IMR-90 (cell line): Measurements from ENCODE around the gene SLC7A9. TPM values are rescaled to one million over a fixed set of nuclear protein-coding genes. Genes with fewer than 3 reads are reported as not detected.

Experiments
- ATAC-seq: fragments of 200-7000 bp; cut with Tn5 transposase; 2 replicates; pipeline ENCODE4 v1.9.1; 2020; ENCODE audit warnings: low read depth, mild to moderate bottlenecking, moderate library complexity
- BruUV-seq: library from RNA; stranded (reverse); fragments of 400-500 nt; replicated peaks from 2 replicates; lab custom pipeline; 2021; lab: Mats Ljungman, UMichigan
- CTCF ChIA-PET: fragments of 300-600 bp; formaldehyde crosslinking; extraction: SDS; loops from one replicate; lab custom pipeline; 2021; ENCODE audit warnings: antibody characterized with exemption; lab: Yijun Ruan, JAX
- POLR2A ChIA-PET: fragments of 300-600 bp; sonication (Branson Sonifier 250); formaldehyde crosslinking; loops from one replicate; lab custom pipeline; 2022; ENCODE audit warnings: antibody characterized with exemption; ENCODE audit not compliant: unreplicated experiment; lab: Charles Lee
- DNase-seq: peaks from one replicate; pipeline ENCODE4 v3.0.0; 2013
- H2AFZ ChIP-seq: replicated peaks from 2 replicates; pipeline ENCODE3; 2013; ENCODE audit warnings: low read length, mild to moderate bottlenecking; ENCODE audit not compliant: poor library complexity
- H2AK5ac ChIP-seq: 2 replicates; pipeline ENCODE4 v1.6.1; 2013; ENCODE audit warnings: low read depth, low read length, inconsistent platforms
- H2AK9ac ChIP-seq: replicated peaks from 2 replicates; pipeline ENCODE3; 2013; ENCODE audit warnings: mild to moderate bottlenecking, low read depth, low read length, moderate library complexity; ENCODE audit not compliant: poor library complexity
- H2BK120ac ChIP-seq: 2 replicates; pipeline ENCODE4 v1.6.1; 2013; ENCODE audit warnings: low read depth, low read length, inconsistent platforms
- H2BK15ac ChIP-seq: 3 replicates; pipeline ENCODE4 v1.6.1; 2013; ENCODE audit warnings: low read depth, low read length, inconsistent platforms
- H2BK20ac ChIP-seq: 2 replicates; pipeline ENCODE4 v1.6.1; 2013; ENCODE audit warnings: low read depth, mild to moderate bottlenecking, inconsistent platforms, low read length, moderate library complexity
- H2BK5ac ChIP-seq: 2 replicates; pipeline ENCODE4 v1.6.1; 2013; ENCODE audit warnings: mild to moderate bottlenecking, low read depth, low read length, inconsistent platforms; ENCODE audit not compliant: poor library complexity, severe bottlenecking
- H3K14ac ChIP-seq: replicated peaks from 2 replicates; pipeline ENCODE4 v1.6.1; 2013; ENCODE audit warnings: low read depth, low read length, inconsistent platforms
- H3K18ac ChIP-seq: 2 replicates; pipeline ENCODE4 v1.6.1; 2013; ENCODE audit warnings: low read depth, low read length, control low read depth
- H3K23ac ChIP-seq: 2 replicates; pipeline ENCODE4 v1.6.1; 2013; ENCODE audit warnings: low read depth, low read length, inconsistent platforms
- H3K27ac ChIP-seq: 2 replicates; pipeline ENCODE4 v1.5.1; 2013; ENCODE audit warnings: mild to moderate bottlenecking, control low read depth, low read length; ENCODE audit not compliant: insufficient read depth
- H3K27me3 ChIP-seq: 2 replicates; pipeline ENCODE4 v1.6.1; 2013; ENCODE audit warnings: low read length; ENCODE audit not compliant: control insufficient read depth, insufficient read depth
- H3K36me3 ChIP-seq: 2 replicates; pipeline ENCODE4 v1.6.1; 2013; ENCODE audit warnings: low read length, mixed read lengths; ENCODE audit not compliant: control insufficient read depth, insufficient read depth
- H3K4ac ChIP-seq: 2 replicates; pipeline ENCODE4 v1.6.1; 2013; ENCODE audit warnings: low read depth, low read length, inconsistent platforms
- H3K4me1 ChIP-seq: 2 replicates; pipeline ENCODE4 v1.6.1; 2013; ENCODE audit warnings: low read length, mixed read lengths; ENCODE audit not compliant: control insufficient read depth, insufficient read depth
- H3K4me2 ChIP-seq: 2 replicates; pipeline ENCODE4 v1.6.1; 2013; ENCODE audit warnings: low read depth, mild to moderate bottlenecking, control low read depth, low read length, moderate library complexity
- H3K4me3 ChIP-seq: 2 replicates; pipeline ENCODE4 v1.5.1; 2013; ENCODE audit warnings: low read depth, mild to moderate bottlenecking, control low read depth, low read length, moderate library complexity; ENCODE audit not compliant: insufficient read depth
- H3K56ac ChIP-seq: 2 replicates; pipeline ENCODE4 v1.6.1; 2013; ENCODE audit warnings: low read length, inconsistent platforms; ENCODE audit not compliant: insufficient read depth; ENCODE audit errors: extremely low read depth
- H3K79me1 ChIP-seq, 2 experiments: 2 replicates each; pipeline ENCODE4 v1.6.1; 2013; ENCODE audit warnings: low read length in 2 of 2, inconsistent platforms in 1 of 2, low read depth in 1 of 2
- H3K9ac ChIP-seq: 2 replicates; pipeline ENCODE4 v1.6.1; 2013; ENCODE audit warnings: low read depth, low read length, control low read depth
- H3K9me1 ChIP-seq: 2 replicates; pipeline ENCODE4 v1.6.1; 2013; ENCODE audit warnings: low read length, inconsistent platforms; ENCODE audit not compliant: insufficient read depth
- H3K9me3 ChIP-seq: 2 replicates; pipeline ENCODE4 v1.6.1; 2013; ENCODE audit warnings: low read length; ENCODE audit not compliant: control insufficient read depth, insufficient read depth
- H4K20me1 ChIP-seq: 2 replicates; pipeline ENCODE4 v1.6.1; 2013; ENCODE audit warnings: low read length, inconsistent platforms; ENCODE audit not compliant: insufficient read depth
- H4K5ac ChIP-seq: 2 replicates; pipeline ENCODE4 v1.6.1; 2013; ENCODE audit warnings: mild to moderate bottlenecking, low read depth, low read length, control low read depth
- H4K8ac ChIP-seq, 2 experiments: 2 replicates each; pipeline ENCODE4 v1.6.1; 2013; ENCODE audit warnings: low read depth in 2 of 2, low read length in 2 of 2, control low read depth in 1 of 2, inconsistent platforms in 1 of 2
- H4K91ac ChIP-seq: 2 replicates; pipeline ENCODE4 v1.6.1; 2013; ENCODE audit warnings: low read depth, low read length, inconsistent platforms; ENCODE audit not compliant: insufficient read depth
- BHLHE40 ChIP-seq: fragments of 150-350 bp; IDR thresholded peaks from 2 replicates; pipeline ENCODE4 v1.6.1; 2016; ENCODE audit warnings: mild to moderate bottlenecking, low read depth, low read length
- CEBPB ChIP-seq: IDR thresholded peaks from 2 replicates; pipeline ENCODE4 v1.6.1; 2012; ENCODE audit warnings: low read depth, low read length, improper control_type of control experiment
- CHD1 ChIP-seq: IDR thresholded peaks from 2 replicates; pipeline ENCODE4 v1.6.1; 2012; ENCODE audit warnings: low read depth, low read length, improper control_type of control experiment
- ELK1 ChIP-seq: fragments of 150-350 bp; IDR thresholded peaks from 2 replicates; pipeline ENCODE4 v1.6.1; 2016; ENCODE audit warnings: low read depth, mild to moderate bottlenecking, low read length, moderate library complexity, borderline replicate concordance
- FOS ChIP-seq: fragments of 150-350 bp; IDR thresholded peaks from 2 replicates; pipeline ENCODE4 v1.6.1; 2016; ENCODE audit warnings: low read depth, low read length
- MAFK ChIP-seq: IDR thresholded peaks from 2 replicates; pipeline ENCODE4 v1.6.1; 2012; ENCODE audit warnings: low read depth, low read length, improper control_type of control experiment
- MAZ ChIP-seq: IDR thresholded peaks from 2 replicates; pipeline ENCODE4 v1.6.1; 2012; ENCODE audit warnings: low read depth, mild to moderate bottlenecking, low read length, improper control_type of control experiment, moderate library complexity, borderline replicate concordance
- MXI1 ChIP-seq: IDR thresholded peaks from 2 replicates; pipeline ENCODE4 v1.6.1; 2012; ENCODE audit warnings: low read depth, mild to moderate bottlenecking, low read length, moderate library complexity, borderline replicate concordance
- POLR2A ChIP-seq: IDR thresholded peaks from 2 replicates; pipeline ENCODE4 v1.6.1; 2012; ENCODE audit warnings: mild to moderate bottlenecking, low read depth, low read length
- RAD21 ChIP-seq: IDR thresholded peaks from 2 replicates; pipeline ENCODE4 v1.6.1; 2012; ENCODE audit warnings: low read length, improper control_type of control experiment
- RFX5 ChIP-seq: IDR thresholded peaks from 2 replicates; pipeline ENCODE4 v1.8.0; 2012; ENCODE audit warnings: low read depth, mild to moderate bottlenecking, low read length, moderate library complexity
- SMC3 ChIP-seq: fragments of 150-350 bp; IDR thresholded peaks from 2 replicates; pipeline ENCODE4 v1.6.1; 2016; ENCODE audit warnings: low read depth, mild to moderate bottlenecking, antibody characterized with exemption, low read length, moderate library complexity
- WGBS, 2 experiments: methylation state at CpG; one replicate each; pipeline versions ENCODE4 v1.1.5 to v1.1.7; 2013; ENCODE audit warnings: missing lambda C conversion rate in 2 of 2; ENCODE audit not compliant: insufficient read length in 1 of 2; ENCODE audit errors: extremely low coverage in 2 of 2; 5-methylcytosine and 5-hydroxymethylcytosine counted together
- dilution Hi-C: fragments of 300-500 bp; cut with HindIII; formaldehyde crosslinking; loops from one replicate; pipeline ENCODE4 v1.14.3; 2018; ENCODE audit warnings: low sequenced_read_pairs; ENCODE audit not compliant: unreplicated experiment
- in situ Hi-C: fragments of 300-500 bp; cut with MboI; formaldehyde crosslinking; loops from 3 replicates; pipeline ENCODE4 v1.14.3; 2019; ENCODE audit warnings: low sequenced_read_pairs, inconsistent platforms, mixed read lengths
- intact Hi-C: fragments of 100-400 bp; cut with micrococcal nuclease; formaldehyde crosslinking; loops from 2 replicates; pipeline ENCODE4 v1.10.0; 2022
- polyA plus RNA-seq, 3 experiments: library from polyadenylated mRNA; depleted of rRNA; stranded (reverse); fragments of >200 nt; gene quantifications; 2 replicates each; pipeline ENCODE4 v1.2.3, GENCODE V29; 2012; ENCODE audit warnings: low replicate concordance in 1 of 3
- total RNA-seq: library from RNA; depleted of rRNA; stranded (reverse); fragments of >200 nt; gene quantifications from 2 replicates; pipeline ENCODE4 v1.2.3, GENCODE V29; 2012
- TF ChIP-seq, protein P1 (sequence below): conservative IDR thresholded peaks from 2 replicates; pipeline ENCODE4 v1.5.1; 2012; ENCODE audit warnings: mild to moderate bottlenecking, low read depth, low read length, improper control_type of control experiment

Gene SLC7A9
- total and polyA plus RNA-seq, 2 of the 4 experiments (the other 2 are of a cell fraction): not detected

- Histone ChIP-seq H4K5ac (no peak overlapping the region), H3K56ac (no peak overlapping the region), H4K91ac (no peak overlapping the region), H3K4me2 (no peak overlapping the region), H2AK9ac (no peak overlapping the region), H3K9me1 (no peaks in the 10 kb centered on the region), H3K23ac (no peak overlapping the region), H3K27ac (no peak overlapping the region), H3K4me3 (no peak overlapping the region), H2BK20ac (no peak overlapping the region), H3K14ac (no peak overlapping the region), H3K4me1 (no peaks in the 10 kb centered on the region), H2BK15ac (no peak overlapping the region), H3K79me1 (0 out of 4 replicates have a peak, but pooled peaks cover 0 to 4% of the 10 kb centered on the region in 2 experiments), H2AFZ (no peak overlapping the region), H2BK120ac (no peak overlapping the region), H2BK5ac (no peak overlapping the region), H2AK5ac (no peak overlapping the region), H4K20me1 (no peaks in the 10 kb centered on the region), H3K4ac (no peak overlapping the region), H4K8ac (no peak overlapping the region), H3K9ac (no peak overlapping the region), H3K9me3 (peaks cover 3% of the 10 kb centered on the region), H3K27me3 (no peaks in the 10 kb centered on the region), H3K18ac (no peak overlapping the region), H3K36me3 (peaks cover 5% of the 10 kb centered on the region; the same call in 1 of the 2 replicates)
- ChIA-PET POLR2A (no interaction called here), CTCF (no interaction called here)
- dilution Hi-C loops: no loop called here
- ATAC-seq (no peak), DNase-seq (no peak)
- intact Hi-C loops: no loop called here
- TF ChIP-seq RAD21: no peak
- TF ChIP-seq ELK1: no peak
- no peak for TF ChIP-seq CHD1
- no peak for TF ChIP-seq MAZ
- no peak for TF ChIP-seq BHLHE40
- no peak for TF ChIP-seq MAFK
- TF ChIP-seq, protein P1, sequence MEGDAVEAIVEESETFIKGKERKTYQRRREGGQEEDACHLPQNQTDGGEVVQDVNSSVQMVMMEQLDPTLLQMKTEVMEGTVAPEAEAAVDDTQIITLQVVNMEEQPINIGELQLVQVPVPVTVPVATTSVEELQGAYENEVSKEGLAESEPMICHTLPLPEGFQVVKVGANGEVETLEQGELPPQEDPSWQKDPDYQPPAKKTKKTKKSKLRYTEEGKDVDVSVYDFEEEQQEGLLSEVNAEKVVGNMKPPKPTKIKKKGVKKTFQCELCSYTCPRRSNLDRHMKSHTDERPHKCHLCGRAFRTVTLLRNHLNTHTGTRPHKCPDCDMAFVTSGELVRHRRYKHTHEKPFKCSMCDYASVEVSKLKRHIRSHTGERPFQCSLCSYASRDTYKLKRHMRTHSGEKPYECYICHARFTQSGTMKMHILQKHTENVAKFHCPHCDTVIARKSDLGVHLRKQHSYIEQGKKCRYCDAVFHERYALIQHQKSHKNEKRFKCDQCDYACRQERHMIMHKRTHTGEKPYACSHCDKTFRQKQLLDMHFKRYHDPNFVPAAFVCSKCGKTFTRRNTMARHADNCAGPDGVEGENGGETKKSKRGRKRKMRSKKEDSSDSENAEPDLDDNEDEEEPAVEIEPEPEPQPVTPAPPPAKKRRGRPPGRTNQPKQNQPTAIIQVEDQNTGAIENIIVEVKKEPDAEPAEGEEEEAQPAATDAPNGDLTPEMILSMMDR: no peak
- no peak for TF ChIP-seq SMC3
- TF ChIP-seq MXI1: no peak
- no peak for TF ChIP-seq CEBPB
- no peak for TF ChIP-seq POLR2A
- TF ChIP-seq RFX5: no peak
- no peak for TF ChIP-seq FOS
- in situ Hi-C loops: no loop called here
- 90% methylated on average over 4 of the region's 11 CpGs; no CpG with 5 or more reads in 1 of the 2 experiments for WGBS, 2 experiments
- no TSS peak for BruUV-seq
Measured at GRCh38 chr19:32889137-32889934, 19.8 kb upstream of the SLC7A9 start.
